Activated naive CD8-positive, alpha-beta T cell treated with anti-CD3 and anti-CD28 coated beads, Interleukin-2, amount 10 ng/mL, durations not matched to agents 7 days and 5 days (primary cell): Measurements from ENCODE around the gene GALNT9. TPM values are rescaled to one million over a fixed set of nuclear protein-coding genes. Genes with fewer than 3 reads are reported as not detected.

Experiments
- ATAC-seq: fragments of 150-1000 bp; cut with Tn5 transposase; one replicate; pipeline ENCODE4 v1.10.0; 2021; ENCODE audit warnings: low read depth, moderate library complexity
- POLR2A ChIA-PET: fragments of 350-600 bp; sonication (Branson Sonifier 250); formaldehyde crosslinking; loops from one replicate; lab custom pipeline; 2021; ENCODE audit warnings: antibody characterized with exemption; lab: Charles Lee
- DNase-seq: peaks from one replicate; pipeline ENCODE4 v3.0.0; 2021
- H3K27ac Mint-ChIP-seq: one replicate; pipeline ENCODE4 v1.8.0; 2022; ENCODE audit warnings: mild to moderate bottlenecking, mixed read lengths
- H3K27me3 Mint-ChIP-seq: one replicate; pipeline ENCODE4 v1.8.0; 2022; ENCODE audit warnings: mild to moderate bottlenecking, moderate library complexity, mixed read lengths
- H3K36me3 Mint-ChIP-seq: one replicate; pipeline ENCODE4 v1.8.0; 2021; ENCODE audit warnings: mild to moderate bottlenecking, mixed read lengths
- H3K4me1 Mint-ChIP-seq: one replicate; pipeline ENCODE4 v1.8.0; 2021; ENCODE audit warnings: mixed read lengths
- H3K4me3 Mint-ChIP-seq: one replicate; pipeline ENCODE4 v1.8.0; 2022; ENCODE audit warnings: mild to moderate bottlenecking, moderate library complexity, mixed read lengths
- H3K9me3 Mint-ChIP-seq: one replicate; pipeline ENCODE4 v1.8.0; 2021; ENCODE audit warnings: mixed read lengths
- total RNA-seq, 2 experiments: library from RNA; stranded (reverse); gene quantifications; one replicate each; pipeline ENCODE4 v1.2.3, GENCODE V29; 2021

Gene GALNT9
- total RNA-seq, 2 experiments from 2014 or later: not detected

DNA sequence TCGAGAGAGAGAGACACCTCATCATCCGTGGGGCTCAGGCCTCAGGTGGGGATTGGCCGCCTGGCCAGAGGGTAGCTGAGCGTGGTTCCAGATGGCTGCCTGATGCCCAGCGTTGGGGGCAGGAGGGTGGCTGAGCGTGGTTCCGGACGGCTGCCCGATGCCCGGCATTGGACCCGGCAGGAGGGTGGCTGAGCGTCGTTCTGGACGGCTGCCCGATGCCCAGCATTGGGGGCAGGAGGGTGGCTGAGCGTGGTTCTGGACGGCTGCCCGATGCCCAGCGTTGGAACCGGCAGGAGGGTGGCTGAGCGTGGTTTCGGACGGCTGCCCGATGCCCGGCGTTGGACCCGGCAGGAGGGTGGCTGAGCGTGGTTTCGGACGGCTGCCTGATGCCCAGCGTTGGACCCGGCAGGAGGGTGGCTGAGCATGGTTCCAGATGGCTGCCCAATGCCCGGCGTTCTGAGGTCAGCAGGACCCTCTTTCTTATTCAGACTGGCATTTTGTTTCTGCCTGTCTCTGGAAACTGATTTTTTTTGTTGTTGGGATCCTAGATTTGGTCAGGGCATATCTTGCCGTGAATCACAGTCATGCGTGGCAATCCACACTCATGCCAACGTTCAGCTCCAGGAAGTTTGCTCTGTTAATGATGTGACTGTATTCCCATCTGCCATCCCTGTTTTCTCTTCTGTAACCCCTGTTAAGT is 40.7 kb downstream of the GALNT9 start:
- Mint-ChIP-seq H3K27me3 (peaks cover 27% of the 10 kb centered on the region), H3K9me3 (peaks cover 2% of the 10 kb centered on the region), H3K4me3 (no peak overlapping the region), H3K4me1 (peaks cover 6% of the 10 kb centered on the region), H3K36me3 (peaks cover 1% of the 10 kb centered on the region), H3K27ac (no peak overlapping the region)
- ATAC-seq (no peak), DNase-seq (no peak)
- POLR2A ChIA-PET: no interaction called here

DNA sequence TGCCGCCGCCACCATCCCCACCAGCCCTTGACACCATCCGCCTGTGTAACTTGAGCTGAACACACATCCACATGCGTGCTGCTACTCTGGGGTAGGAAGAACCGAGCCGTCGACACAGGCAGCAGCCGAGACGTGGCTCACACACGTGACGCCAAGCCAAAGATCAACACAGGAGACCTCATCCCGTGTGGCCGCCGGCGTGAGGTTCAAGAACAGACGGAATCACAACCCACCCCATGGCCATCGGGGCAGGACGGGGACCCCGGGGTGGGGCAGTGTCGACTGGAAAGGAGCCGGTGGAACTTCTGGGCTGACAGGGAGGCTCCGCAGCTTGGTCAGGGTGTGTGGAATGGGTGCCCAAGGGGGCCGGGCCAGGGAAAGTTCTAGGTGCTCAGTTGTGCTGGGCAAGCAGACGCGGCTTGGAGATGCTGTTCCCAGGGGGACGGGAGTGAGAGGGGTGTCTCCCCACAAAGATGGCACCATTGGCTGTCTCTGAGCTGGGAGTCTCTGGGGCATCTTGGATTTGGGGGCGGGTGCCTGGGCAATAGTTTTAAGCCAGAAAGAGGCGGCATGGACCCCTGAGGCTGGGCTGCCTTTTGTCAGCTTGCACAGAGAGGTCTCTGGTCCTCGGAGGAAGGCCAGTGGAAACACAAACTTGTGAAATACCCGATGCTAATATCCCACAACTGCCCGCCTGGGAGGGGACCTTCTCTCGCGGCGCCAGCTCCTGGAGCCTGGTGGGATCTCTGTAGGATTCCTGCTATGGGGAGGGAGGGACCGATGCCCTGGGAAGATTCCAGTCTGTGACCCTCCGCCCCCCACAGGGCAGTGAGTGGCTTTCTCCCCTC is 41.8 kb downstream of the GALNT9 start:
- H3K4me1 Mint-ChIP-seq: peaks cover 8% of the 10 kb centered on the region
- ATAC-seq (no peak), DNase-seq (no peak)
- H3K27ac Mint-ChIP-seq: no peak overlapping the region
- peaks cover 2% of the 10 kb centered on the region for H3K9me3 Mint-ChIP-seq
- POLR2A ChIA-PET: no interaction called here
- peaks cover 1% of the 10 kb centered on the region for H3K36me3 Mint-ChIP-seq
- H3K4me3 Mint-ChIP-seq: no peak overlapping the region
- H3K27me3 Mint-ChIP-seq: peaks cover 27% of the 10 kb centered on the region

DNA sequence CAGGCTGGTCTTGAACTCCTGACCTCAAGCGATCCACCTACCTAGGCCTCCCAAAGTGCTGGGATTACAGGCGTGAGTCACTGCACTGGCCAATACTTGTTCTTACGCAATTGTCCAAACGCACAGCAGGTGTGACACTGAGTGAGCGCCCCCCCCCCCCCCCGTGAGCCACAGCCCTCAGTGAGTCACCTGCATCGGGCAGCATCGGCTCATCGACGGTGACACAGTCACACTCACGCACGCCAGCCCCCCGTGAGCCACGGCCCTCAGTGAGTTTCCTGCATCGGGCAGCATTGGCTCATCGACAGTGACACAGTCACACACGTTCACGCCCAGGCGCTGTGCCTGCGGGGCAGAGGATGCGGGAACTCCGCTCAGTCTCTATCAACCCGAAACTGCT is 42.5 kb downstream of the GALNT9 start:
- Mint-ChIP-seq H3K36me3 (no peaks in the 10 kb centered on the region), H3K27ac (no peak overlapping the region), H3K27me3 (peaks cover 27% of the 10 kb centered on the region), H3K4me1 (peaks cover 6% of the 10 kb centered on the region), H3K9me3 (no peaks in the 10 kb centered on the region), H3K4me3 (no peak overlapping the region)
- DNase-seq (no peak), ATAC-seq (no peak)
- POLR2A ChIA-PET: no interaction called here

DNA sequence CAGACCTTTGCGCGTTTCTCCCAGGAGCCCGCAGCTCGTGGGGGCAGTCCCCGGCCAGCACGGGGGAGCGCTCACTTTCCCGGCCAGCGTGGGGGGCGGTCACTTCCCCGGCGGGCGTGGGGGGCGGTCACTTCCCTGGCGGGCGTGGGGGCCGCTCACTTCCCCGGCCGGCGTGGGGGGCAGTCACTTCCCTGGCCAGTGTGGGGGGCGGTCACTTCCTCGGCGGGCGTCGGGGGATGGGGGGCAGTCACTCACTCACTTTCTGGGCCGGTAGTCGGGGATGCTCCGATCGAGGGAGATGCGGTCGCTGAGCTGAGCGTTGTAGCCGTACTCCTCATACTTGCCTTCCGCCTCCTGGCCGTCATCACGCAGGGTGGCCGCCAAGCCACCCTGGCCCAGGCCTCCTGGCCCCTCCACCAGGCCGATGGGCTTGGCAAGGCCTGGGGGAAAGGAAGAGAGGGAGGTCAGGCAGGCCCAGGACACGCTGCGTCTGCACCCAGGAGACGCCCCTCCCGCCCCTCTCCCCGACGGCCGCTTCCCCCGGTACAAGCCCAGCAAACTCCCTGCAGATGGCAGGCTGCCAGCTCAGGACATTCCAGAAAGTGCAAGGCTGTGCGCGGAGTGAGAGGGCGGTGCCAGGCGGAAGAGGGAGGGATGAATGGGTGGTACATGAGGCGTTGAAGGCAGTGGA is 43.3 kb downstream of the GALNT9 start:
- H3K4me1 Mint-ChIP-seq: peaks cover 6% of the 10 kb centered on the region
- ATAC-seq (no peak), DNase-seq (no peak)
- H3K27ac Mint-ChIP-seq: no peak overlapping the region
- no peaks in the 10 kb centered on the region for H3K9me3 Mint-ChIP-seq
- POLR2A ChIA-PET: no interaction called here
- peaks cover 27% of the 10 kb centered on the region for H3K27me3 Mint-ChIP-seq
- H3K4me3 Mint-ChIP-seq: no peak overlapping the region
- H3K36me3 Mint-ChIP-seq: no peaks in the 10 kb centered on the region

DNA sequence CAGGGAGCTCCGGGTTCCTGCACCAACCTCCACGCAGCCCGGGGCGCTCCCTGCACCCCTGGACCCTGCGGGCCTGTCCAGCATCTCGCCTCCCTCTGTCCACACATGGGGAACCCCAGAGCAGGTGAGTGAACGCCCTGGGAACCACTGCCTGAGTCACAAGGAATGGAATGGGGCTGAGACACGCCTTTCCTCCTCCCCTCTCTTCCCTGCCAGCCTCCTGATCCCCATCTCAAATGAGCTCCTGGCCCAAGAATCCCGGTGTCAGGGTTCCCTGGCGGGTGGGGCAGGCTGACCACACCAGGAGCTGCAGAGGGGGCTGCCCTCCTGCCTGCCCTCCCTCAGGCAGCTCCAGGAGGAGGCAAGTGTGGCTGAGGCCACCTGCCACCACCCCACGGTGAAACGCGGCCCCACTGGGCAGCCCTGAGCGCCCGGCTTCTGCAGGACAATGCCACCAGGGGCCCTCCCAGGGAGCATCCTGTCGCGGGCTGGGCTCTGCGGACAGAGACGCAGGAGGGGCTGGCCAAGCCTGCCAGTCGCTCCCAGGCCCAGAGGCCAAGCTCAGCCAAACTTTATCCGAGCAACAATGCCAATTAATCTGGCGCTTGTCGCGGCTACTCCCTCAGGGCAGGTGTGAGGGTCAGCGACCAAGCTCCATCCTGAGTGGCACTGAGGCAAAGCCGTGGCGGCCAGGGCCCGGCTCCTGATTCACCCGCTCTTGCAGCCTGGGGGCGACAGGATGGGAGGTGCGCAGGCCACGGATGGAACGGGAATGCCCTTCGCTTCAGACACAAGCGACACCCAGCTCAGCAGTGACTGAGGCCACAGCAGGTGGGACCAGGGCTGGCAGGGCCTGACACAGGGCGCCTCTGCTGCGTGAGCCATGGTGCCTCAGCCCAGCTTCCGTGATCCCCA is 44.3 kb downstream of the GALNT9 start:
- H3K36me3 Mint-ChIP-seq: no peaks in the 10 kb centered on the region
- no peak overlapping the region for H3K27ac Mint-ChIP-seq
- POLR2A ChIA-PET: no interaction called here
- DNase-seq: no peak
- no peak for ATAC-seq
- no peaks in the 10 kb centered on the region for H3K9me3 Mint-ChIP-seq
- H3K4me3 Mint-ChIP-seq: no peak overlapping the region
- H3K4me1 Mint-ChIP-seq: peaks cover 6% of the 10 kb centered on the region
- peaks cover 27% of the 10 kb centered on the region for H3K27me3 Mint-ChIP-seq

DNA sequence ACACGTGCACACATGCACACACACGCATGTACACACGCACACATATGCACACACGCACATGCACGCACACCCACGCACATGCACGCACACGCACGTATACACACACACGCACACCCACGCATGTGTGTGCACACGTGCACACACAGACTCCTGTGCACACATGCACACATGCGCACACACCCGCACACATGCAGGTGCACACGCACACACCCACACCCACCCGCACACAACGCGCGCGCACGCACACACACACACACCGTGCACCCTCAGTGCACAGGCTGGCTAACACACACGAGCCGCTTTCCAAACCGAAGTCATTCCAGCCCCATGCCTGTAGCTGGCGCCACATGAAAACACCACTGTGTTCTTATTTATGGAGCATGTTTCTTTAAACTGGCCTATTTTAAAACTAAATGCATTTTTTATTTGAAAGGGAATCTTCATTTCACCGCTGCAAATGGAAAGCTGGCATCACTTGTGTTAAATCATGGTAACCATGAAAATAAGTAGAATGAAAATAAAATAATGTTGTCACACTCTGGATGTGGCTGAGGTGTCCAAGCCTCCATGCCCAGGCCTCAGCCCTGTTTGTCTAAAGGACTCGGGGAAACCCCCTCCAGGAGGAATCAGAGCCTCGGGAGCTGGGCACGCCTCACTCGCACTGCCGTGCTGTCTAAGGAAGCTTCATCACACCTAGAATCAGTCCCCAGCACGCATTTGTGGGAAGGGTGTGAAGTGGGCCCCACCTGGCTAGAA is 45.1 kb downstream of the GALNT9 start:
- no peak overlapping the region for H3K27ac Mint-ChIP-seq
- POLR2A ChIA-PET: no interaction called here
- ATAC-seq: no peak

DNA sequence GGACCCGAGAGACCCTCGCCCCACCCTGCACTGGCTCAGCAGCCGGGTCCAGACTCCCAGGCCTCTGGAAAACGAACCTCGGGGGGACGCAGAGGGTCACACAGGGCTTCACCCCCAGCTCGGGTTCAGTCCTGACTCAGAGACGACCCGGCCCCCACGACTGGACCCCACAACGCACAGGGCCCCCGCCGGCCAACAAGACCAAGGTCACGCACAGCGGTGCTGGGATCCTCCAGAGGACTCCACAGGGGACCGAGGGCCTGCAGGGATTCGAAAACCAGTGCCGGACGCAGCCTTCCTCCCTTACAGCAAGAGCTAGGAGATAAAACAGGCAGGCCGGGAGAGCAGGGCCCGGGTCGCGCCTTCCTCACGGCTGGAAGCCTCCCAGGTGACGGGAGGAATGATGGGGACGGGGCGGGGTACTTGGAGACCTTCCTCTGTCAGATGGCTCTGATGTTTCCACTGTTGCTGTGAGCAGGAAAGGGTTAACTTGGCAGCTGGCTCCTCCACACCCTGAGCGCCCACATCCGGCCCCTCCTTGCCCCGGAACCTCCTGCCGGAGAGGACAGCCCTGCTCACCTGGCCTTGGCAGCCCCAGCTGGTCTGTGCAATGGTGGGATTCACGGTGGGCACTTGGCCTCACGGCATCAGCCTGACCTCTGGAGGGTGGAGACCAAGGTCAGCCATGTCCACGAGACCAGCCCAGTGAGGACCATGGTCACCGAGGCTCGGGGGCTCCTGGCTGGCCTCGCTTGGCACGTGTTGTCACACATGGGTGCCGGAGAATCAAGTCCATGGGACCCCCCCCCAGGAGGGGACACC is 46.2 kb downstream of the GALNT9 start:
- Mint-ChIP-seq H3K4me1 (peaks cover 6% of the 10 kb centered on the region), H3K27ac (no peak overlapping the region), H3K9me3 (no peaks in the 10 kb centered on the region), H3K36me3 (no peaks in the 10 kb centered on the region), H3K27me3 (peaks cover 27% of the 10 kb centered on the region), H3K4me3 (no peak overlapping the region)
- POLR2A ChIA-PET: no interaction called here
- DNase-seq: no peak
- ATAC-seq: peak; percentile 60

More for the DNA sequence above, 45.1 kb downstream of the GALNT9 start:
- Mint-ChIP-seq H3K27me3 (peaks cover 27% of the 10 kb centered on the region), H3K36me3 (no peaks in the 10 kb centered on the region), H3K9me3 (no peaks in the 10 kb centered on the region), H3K4me1 (peaks cover 6% of the 10 kb centered on the region), H3K4me3 (no peak overlapping the region)
- DNase-seq: no peak

DNA sequence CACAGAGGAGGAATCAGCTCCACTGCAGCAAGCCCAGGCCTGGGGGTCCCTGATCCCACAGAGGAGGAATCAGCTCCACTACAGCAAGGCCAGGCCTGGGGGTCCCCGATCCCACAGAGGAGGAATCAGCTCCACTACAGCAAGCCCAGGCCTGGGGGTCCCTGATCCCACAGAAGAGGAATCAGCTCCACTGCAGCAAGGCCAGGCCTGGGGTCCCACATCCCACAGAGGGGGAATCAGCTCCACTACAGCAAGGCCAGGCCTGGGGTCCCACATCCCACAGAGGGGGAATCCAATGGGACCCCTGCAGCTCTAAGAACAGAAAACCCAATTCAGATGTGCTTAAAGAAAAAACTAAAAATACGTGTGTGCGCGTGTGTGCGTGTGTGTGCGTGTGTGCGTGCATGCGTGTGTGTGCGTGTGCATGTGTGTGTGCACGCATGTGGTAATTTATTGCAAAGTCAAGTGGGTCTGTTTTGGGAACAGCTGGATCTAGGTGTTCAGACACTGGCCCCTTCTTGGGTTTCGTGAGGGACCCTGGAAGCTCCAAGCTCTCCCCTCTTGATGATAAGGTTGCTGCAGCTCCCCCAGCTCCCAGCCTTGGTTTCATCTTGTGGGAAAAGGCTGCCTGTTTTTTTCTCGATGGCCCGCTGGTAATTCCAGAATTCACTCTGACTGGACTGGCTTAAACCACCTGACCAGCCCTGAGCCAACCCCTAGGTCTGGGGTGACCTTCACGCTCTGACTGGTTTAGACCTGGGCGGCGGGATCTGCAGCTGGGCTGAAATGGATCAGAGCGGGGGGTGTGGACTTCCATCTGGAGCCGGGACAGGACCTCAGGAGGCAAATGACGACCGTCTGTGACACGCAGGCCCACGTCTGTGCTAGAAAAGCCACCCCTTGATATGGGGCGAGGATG is 47.1 kb downstream of the GALNT9 start:
- H3K9me3 Mint-ChIP-seq: no peaks in the 10 kb centered on the region
- no peak overlapping the region for H3K4me3 Mint-ChIP-seq
- H3K36me3 Mint-ChIP-seq: no peaks in the 10 kb centered on the region
- H3K27me3 Mint-ChIP-seq: peaks cover 19% of the 10 kb centered on the region
- no peak overlapping the region for H3K27ac Mint-ChIP-seq
- peaks cover 6% of the 10 kb centered on the region for H3K4me1 Mint-ChIP-seq
- no peak for ATAC-seq
- no peak for DNase-seq
- POLR2A ChIA-PET: no interaction called here

DNA sequence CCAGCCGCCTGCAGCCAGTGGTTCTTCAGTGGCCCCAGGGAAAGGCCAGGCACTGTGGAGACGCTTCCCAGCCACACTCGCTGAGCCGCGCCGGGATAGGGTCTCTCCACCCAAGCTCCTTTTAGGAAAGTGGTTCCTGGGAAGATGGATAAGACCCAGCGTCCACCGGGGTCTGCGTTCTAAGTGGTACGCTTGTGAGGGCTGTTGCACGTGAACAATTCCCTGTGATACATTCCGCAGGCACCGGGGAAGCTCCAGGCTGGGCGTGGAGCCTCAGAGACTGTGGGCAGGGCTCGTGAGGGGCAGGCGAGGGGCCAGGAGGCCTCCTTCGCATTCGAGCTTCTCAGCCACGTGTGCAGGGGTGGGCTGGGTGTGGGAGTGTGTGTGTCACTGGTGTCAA is 48.4 kb downstream of the GALNT9 start:
- ATAC-seq (no peak), DNase-seq (no peak)
- POLR2A ChIA-PET: no interaction called here
- no peaks in the 10 kb centered on the region for H3K36me3 Mint-ChIP-seq
- peaks cover 6% of the 10 kb centered on the region for H3K4me1 Mint-ChIP-seq
- no peaks in the 10 kb centered on the region for H3K9me3 Mint-ChIP-seq
- H3K4me3 Mint-ChIP-seq: no peak overlapping the region
- H3K27me3 Mint-ChIP-seq: peaks cover 12% of the 10 kb centered on the region
- H3K27ac Mint-ChIP-seq: no peak overlapping the region

DNA sequence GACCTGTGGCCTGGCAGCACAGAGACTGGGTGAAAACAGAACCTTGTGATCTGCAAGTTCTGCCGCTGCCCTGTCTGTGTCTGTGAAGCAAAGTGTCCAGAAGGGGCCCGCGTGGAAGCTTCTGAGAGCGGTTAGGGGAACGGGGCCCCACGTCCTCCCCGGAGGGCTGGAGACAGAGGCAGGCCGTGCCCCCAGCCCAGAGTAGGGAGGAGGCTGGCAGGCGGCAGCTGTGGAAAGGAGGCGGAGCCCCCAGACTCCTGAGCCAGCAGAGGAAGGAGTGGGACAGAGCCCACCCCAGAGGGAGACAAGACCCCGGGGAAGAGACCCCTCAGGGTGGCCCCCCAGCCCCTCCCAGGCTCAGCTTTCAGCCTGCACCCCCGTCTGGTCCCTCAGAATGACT is 49.0 kb downstream of the GALNT9 start:
- DNase-seq: no peak
- H3K27ac Mint-ChIP-seq: no peak overlapping the region
- POLR2A ChIA-PET: no interaction called here

DNA sequence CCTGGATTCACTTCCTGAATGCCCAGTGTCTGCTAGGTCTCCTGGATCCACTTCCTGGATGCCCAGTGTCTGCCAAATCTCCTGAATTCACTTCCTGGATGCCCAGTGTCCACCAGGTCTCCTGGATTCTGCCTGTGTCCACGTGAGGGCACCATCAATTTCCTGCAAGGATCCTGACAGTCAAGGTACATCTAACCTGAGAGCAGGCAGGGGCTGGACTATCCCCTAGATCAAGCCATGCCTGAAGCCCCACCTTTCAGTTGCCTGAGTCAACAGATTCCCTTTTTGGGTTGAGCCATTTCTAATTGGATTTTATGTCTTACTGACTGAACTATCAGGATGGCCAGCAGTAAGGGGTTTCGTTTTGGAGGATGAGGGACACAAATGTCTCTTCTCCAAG is 49.5 kb downstream of the GALNT9 start:
- peaks cover 4% of the 10 kb centered on the region for H3K4me1 Mint-ChIP-seq
- no peak overlapping the region for H3K4me3 Mint-ChIP-seq
- ATAC-seq (no peak), DNase-seq (no peak)
- POLR2A ChIA-PET: no interaction called here
- peaks cover 8% of the 10 kb centered on the region for H3K27me3 Mint-ChIP-seq
- H3K9me3 Mint-ChIP-seq: no peaks in the 10 kb centered on the region
- H3K27ac Mint-ChIP-seq: no peak overlapping the region
- no peaks in the 10 kb centered on the region for H3K36me3 Mint-ChIP-seq

More for the DNA sequence above, 49.0 kb downstream of the GALNT9 start:
- Mint-ChIP-seq H3K9me3 (no peaks in the 10 kb centered on the region), H3K4me1 (peaks cover 4% of the 10 kb centered on the region), H3K4me3 (no peak overlapping the region), H3K36me3 (no peaks in the 10 kb centered on the region), H3K27me3 (peaks cover 8% of the 10 kb centered on the region)
- no peak for ATAC-seq
